ENCODE measurements around the gene BORCS8.
"Not testable (repeated sequence)": the region's sequence is repeated elsewhere in the genome, so short reads cannot be mapped to it uniquely, and the experiment has no call there.

BORCS8 gene

GRCh38 chr19:19145281-19145680 is 46.7 kb downstream of the BORCS8 start:
- TF ChIP-seq CTCF (conservative IDR thresholded peaks at IDR 0.05) (no peak), ZFX (IDR thresholded peaks at IDR 0.05) (no peak)
- H3K27ac ChIP-seq: no peak overlapping the region

- H3K27ac ChIP-seq: no peak overlapping the region
- TF ChIP-seq ZFX (IDR thresholded peaks at IDR 0.05) (no peak), CTCF (conservative IDR thresholded peaks at IDR 0.05) (no peak)
Observed at GRCh38 chr19:19142347-19142746, 49.6 kb downstream of the BORCS8 start.

GRCh38 chr19:19140476-19140875 is 51.5 kb downstream of the BORCS8 start:
- no peak overlapping the region for H3K27ac ChIP-seq
- TF ChIP-seq ZFX (IDR thresholded peaks at IDR 0.05) (no peak), CTCF (conservative IDR thresholded peaks at IDR 0.05) (no peak)

GRCh38 chr19:19139876-19140229 is 52.1 kb downstream of the BORCS8 start:
- H3K27ac ChIP-seq: no peak overlapping the region
- TF ChIP-seq ZFX (IDR thresholded peaks at IDR 0.05) (no peak), CTCF (conservative IDR thresholded peaks at IDR 0.05) (peak; percentile 69)

- TF ChIP-seq ZFX (IDR thresholded peaks at IDR 0.05): peak; percentile 29; the same call in 1 of the 2 replicates
- TF ChIP-seq CTCF (conservative IDR thresholded peaks at IDR 0.05): no peak
- peak within 1 kb of the TSS; percentile 82 for H3K27ac ChIP-seq
Observed at GRCh38 chr19:19138109-19138981, 53.6 kb downstream of the BORCS8 start, which contains the start of gene TMEM161A. Gene TMEM161A (minus strand): TSS chr19:19138478. CDS start chr19:19138428, 50 bp downstream.

GRCh38 chr19:19137556-19138108 is 54.3 kb downstream of the BORCS8 start:
- TF ChIP-seq ZFX (IDR thresholded peaks at IDR 0.05) (no peak), CTCF (conservative IDR thresholded peaks at IDR 0.05) (no peak)
- H3K27ac ChIP-seq: peak overlapping the region; percentile 82

GRCh38 chr19:19135713-19136112 is 56.2 kb downstream of the BORCS8 start:
- H3K27ac ChIP-seq: not testable (repeated sequence)

Measured in C4-2B (cell line).